IMR-90 (cell line): Measurements from ENCODE around the gene PLS1. TPM values are rescaled to one million over a fixed set of nuclear protein-coding genes. Genes with fewer than 3 reads are reported as not detected.

Source experiments
- ATAC-seq: fragments of 200-7000 bp; cut with Tn5 transposase; 2 replicates; pipeline ENCODE4 v1.9.1; 2020; ENCODE audit warnings: low read depth, mild to moderate bottlenecking, moderate library complexity
- BruUV-seq: library from RNA; stranded (reverse); fragments of 400-500 nt; replicated peaks from 2 replicates; lab custom pipeline; 2021; lab: Mats Ljungman, UMichigan
- CTCF ChIA-PET: fragments of 300-600 bp; formaldehyde crosslinking; extraction: SDS; loops from one replicate; lab custom pipeline; 2021; ENCODE audit warnings: antibody characterized with exemption; lab: Yijun Ruan, JAX
- POLR2A ChIA-PET: fragments of 300-600 bp; sonication (Branson Sonifier 250); formaldehyde crosslinking; loops from one replicate; lab custom pipeline; 2022; ENCODE audit warnings: antibody characterized with exemption; ENCODE audit not compliant: unreplicated experiment; lab: Charles Lee
- DNase-seq: peaks from one replicate; pipeline ENCODE4 v3.0.0; 2013
- H2AFZ ChIP-seq: replicated peaks from 2 replicates; pipeline ENCODE3; 2013; ENCODE audit warnings: low read length, mild to moderate bottlenecking; ENCODE audit not compliant: poor library complexity
- H2AK5ac ChIP-seq: 2 replicates; pipeline ENCODE4 v1.6.1; 2013; ENCODE audit warnings: low read depth, low read length, inconsistent platforms
- H2AK9ac ChIP-seq: replicated peaks from 2 replicates; pipeline ENCODE3; 2013; ENCODE audit warnings: mild to moderate bottlenecking, low read depth, low read length, moderate library complexity; ENCODE audit not compliant: poor library complexity
- H2BK120ac ChIP-seq: 2 replicates; pipeline ENCODE4 v1.6.1; 2013; ENCODE audit warnings: low read depth, low read length, inconsistent platforms
- H2BK15ac ChIP-seq: 3 replicates; pipeline ENCODE4 v1.6.1; 2013; ENCODE audit warnings: low read depth, low read length, inconsistent platforms
- H2BK20ac ChIP-seq: 2 replicates; pipeline ENCODE4 v1.6.1; 2013; ENCODE audit warnings: low read depth, mild to moderate bottlenecking, inconsistent platforms, low read length, moderate library complexity
- H2BK5ac ChIP-seq: 2 replicates; pipeline ENCODE4 v1.6.1; 2013; ENCODE audit warnings: mild to moderate bottlenecking, low read depth, low read length, inconsistent platforms; ENCODE audit not compliant: poor library complexity, severe bottlenecking
- H3K14ac ChIP-seq: replicated peaks from 2 replicates; pipeline ENCODE4 v1.6.1; 2013; ENCODE audit warnings: low read depth, low read length, inconsistent platforms
- H3K18ac ChIP-seq: 2 replicates; pipeline ENCODE4 v1.6.1; 2013; ENCODE audit warnings: low read depth, low read length, control low read depth
- H3K23ac ChIP-seq: 2 replicates; pipeline ENCODE4 v1.6.1; 2013; ENCODE audit warnings: low read depth, low read length, inconsistent platforms
- H3K27ac ChIP-seq: 2 replicates; pipeline ENCODE4 v1.5.1; 2013; ENCODE audit warnings: mild to moderate bottlenecking, control low read depth, low read length; ENCODE audit not compliant: insufficient read depth
- H3K27me3 ChIP-seq: 2 replicates; pipeline ENCODE4 v1.6.1; 2013; ENCODE audit warnings: low read length; ENCODE audit not compliant: control insufficient read depth, insufficient read depth
- H3K36me3 ChIP-seq: 2 replicates; pipeline ENCODE4 v1.6.1; 2013; ENCODE audit warnings: low read length, mixed read lengths; ENCODE audit not compliant: control insufficient read depth, insufficient read depth
- H3K4ac ChIP-seq: 2 replicates; pipeline ENCODE4 v1.6.1; 2013; ENCODE audit warnings: low read depth, low read length, inconsistent platforms
- H3K4me1 ChIP-seq: 2 replicates; pipeline ENCODE4 v1.6.1; 2013; ENCODE audit warnings: low read length, mixed read lengths; ENCODE audit not compliant: control insufficient read depth, insufficient read depth
- H3K4me2 ChIP-seq: 2 replicates; pipeline ENCODE4 v1.6.1; 2013; ENCODE audit warnings: low read depth, mild to moderate bottlenecking, control low read depth, low read length, moderate library complexity
- H3K4me3 ChIP-seq: 2 replicates; pipeline ENCODE4 v1.5.1; 2013; ENCODE audit warnings: low read depth, mild to moderate bottlenecking, control low read depth, low read length, moderate library complexity; ENCODE audit not compliant: insufficient read depth
- H3K56ac ChIP-seq: 2 replicates; pipeline ENCODE4 v1.6.1; 2013; ENCODE audit warnings: low read length, inconsistent platforms; ENCODE audit not compliant: insufficient read depth; ENCODE audit errors: extremely low read depth
- H3K79me1 ChIP-seq, 2 experiments: 2 replicates each; pipeline ENCODE4 v1.6.1; 2013; ENCODE audit warnings: low read length in 2 of 2, inconsistent platforms in 1 of 2, low read depth in 1 of 2
- H3K9ac ChIP-seq: 2 replicates; pipeline ENCODE4 v1.6.1; 2013; ENCODE audit warnings: low read depth, low read length, control low read depth
- H3K9me1 ChIP-seq: 2 replicates; pipeline ENCODE4 v1.6.1; 2013; ENCODE audit warnings: low read length, inconsistent platforms; ENCODE audit not compliant: insufficient read depth
- H3K9me3 ChIP-seq: 2 replicates; pipeline ENCODE4 v1.6.1; 2013; ENCODE audit warnings: low read length; ENCODE audit not compliant: control insufficient read depth, insufficient read depth
- H4K20me1 ChIP-seq: 2 replicates; pipeline ENCODE4 v1.6.1; 2013; ENCODE audit warnings: low read length, inconsistent platforms; ENCODE audit not compliant: insufficient read depth
- H4K5ac ChIP-seq: 2 replicates; pipeline ENCODE4 v1.6.1; 2013; ENCODE audit warnings: mild to moderate bottlenecking, low read depth, low read length, control low read depth
- H4K8ac ChIP-seq, 2 experiments: 2 replicates each; pipeline ENCODE4 v1.6.1; 2013; ENCODE audit warnings: low read depth in 2 of 2, low read length in 2 of 2, control low read depth in 1 of 2, inconsistent platforms in 1 of 2
- H4K91ac ChIP-seq: 2 replicates; pipeline ENCODE4 v1.6.1; 2013; ENCODE audit warnings: low read depth, low read length, inconsistent platforms; ENCODE audit not compliant: insufficient read depth
- BHLHE40 ChIP-seq: fragments of 150-350 bp; IDR thresholded peaks from 2 replicates; pipeline ENCODE4 v1.6.1; 2016; ENCODE audit warnings: mild to moderate bottlenecking, low read depth, low read length
- CEBPB ChIP-seq: IDR thresholded peaks from 2 replicates; pipeline ENCODE4 v1.6.1; 2012; ENCODE audit warnings: low read depth, low read length, improper control_type of control experiment
- CHD1 ChIP-seq: IDR thresholded peaks from 2 replicates; pipeline ENCODE4 v1.6.1; 2012; ENCODE audit warnings: low read depth, low read length, improper control_type of control experiment
- CTCF ChIP-seq: conservative IDR thresholded peaks from 2 replicates; pipeline ENCODE4 v1.5.1; 2012; ENCODE audit warnings: mild to moderate bottlenecking, low read depth, low read length, improper control_type of control experiment
- FOS ChIP-seq: fragments of 150-350 bp; IDR thresholded peaks from 2 replicates; pipeline ENCODE4 v1.6.1; 2016; ENCODE audit warnings: low read depth, low read length
- MAZ ChIP-seq: IDR thresholded peaks from 2 replicates; pipeline ENCODE4 v1.6.1; 2012; ENCODE audit warnings: low read depth, mild to moderate bottlenecking, low read length, improper control_type of control experiment, moderate library complexity, borderline replicate concordance
- NFE2L2 ChIP-seq: fragments of 150-350 bp; IDR thresholded peaks from 2 replicates; pipeline ENCODE4 v1.6.1; 2016; ENCODE audit warnings: low read depth, mild to moderate bottlenecking, low read length
- POLR2A ChIP-seq: IDR thresholded peaks from 2 replicates; pipeline ENCODE4 v1.6.1; 2012; ENCODE audit warnings: mild to moderate bottlenecking, low read depth, low read length
- RAD21 ChIP-seq: IDR thresholded peaks from 2 replicates; pipeline ENCODE4 v1.6.1; 2012; ENCODE audit warnings: low read length, improper control_type of control experiment
- RFX5 ChIP-seq: IDR thresholded peaks from 2 replicates; pipeline ENCODE4 v1.8.0; 2012; ENCODE audit warnings: low read depth, mild to moderate bottlenecking, low read length, moderate library complexity
- WGBS, 2 experiments: methylation state at CpG; one replicate each; pipeline versions ENCODE4 v1.1.5 to v1.1.7; 2013; ENCODE audit warnings: missing lambda C conversion rate in 2 of 2; ENCODE audit not compliant: insufficient read length in 1 of 2; ENCODE audit errors: extremely low coverage in 2 of 2; 5-methylcytosine and 5-hydroxymethylcytosine counted together
- dilution Hi-C: fragments of 300-500 bp; cut with HindIII; formaldehyde crosslinking; loops from one replicate; pipeline ENCODE4 v1.14.3; 2018; ENCODE audit warnings: low sequenced_read_pairs; ENCODE audit not compliant: unreplicated experiment
- in situ Hi-C: fragments of 300-500 bp; cut with MboI; formaldehyde crosslinking; loops from 3 replicates; pipeline ENCODE4 v1.14.3; 2019; ENCODE audit warnings: low sequenced_read_pairs, inconsistent platforms, mixed read lengths
- intact Hi-C: fragments of 100-400 bp; cut with micrococcal nuclease; formaldehyde crosslinking; loops from 2 replicates; pipeline ENCODE4 v1.10.0; 2022
- microRNA-seq, 2 experiments: library from miRNA; stranded (forward) in 1 of 2; unstranded in 1 of 2; fragments of 10-50 nt in 1 of 2; fragments of <30 nt in 1 of 2; gene quantifications in 1 of 2; microRNA quantifications in 1 of 2; one replicate each; pipeline versions ENCODE3 to v1.1.0; 2013 to 2020; ENCODE audit not compliant: insufficient read depth in 1 of 2, insufficient read length in 1 of 2, unreplicated experiment in 1 of 2
- polyA plus RNA-seq, 3 experiments: library from polyadenylated mRNA; depleted of rRNA; stranded (reverse); fragments of >200 nt; gene quantifications; 2 replicates each; pipeline ENCODE4 v1.2.3, GENCODE V29; 2012; ENCODE audit warnings: low replicate concordance in 1 of 3
- small RNA-seq, 5 experiments: library from RNA; depleted of rRNA; stranded (forward); fragments of <200 nt; gene quantifications; one replicate each; pipeline ENCODE3, GENCODE V24; 2012
- total RNA-seq: library from RNA; depleted of rRNA; stranded (reverse); fragments of >200 nt; gene quantifications from 2 replicates; pipeline ENCODE4 v1.2.3, GENCODE V29; 2012; rRNA removed

Gene PLS1
- total and polyA plus RNA-seq, 2 of the 4 experiments (the other 2 are of a cell fraction), result 0.29 to 0.90 TPM

- BruUV-seq, result no TSS peak
- no peak for DNase-seq
These were observed 158.3 kb downstream of the PLS1 start for GRCh38 chr3:142754494-142754893.

More at GRCh38 chr3:142754494-142754893, 158.3 kb downstream of the PLS1 start:
- no peak overlapping the region for H2AK9ac ChIP-seq
- H3K4me1 ChIP-seq, result no peaks in the 10 kb centered on the region
- no peak overlapping the region for H3K18ac ChIP-seq
- H2BK120ac ChIP-seq, result no peak overlapping the region
- ChIA-PET CTCF (interaction anchor here (0.7 kb wide), 1 partner anchor 13 kb away, joined by 3 read pairs; no protein-coding TSS in a partner anchor), POLR2A (no interaction called here)
- H3K9me1 ChIP-seq, result no peaks in the 10 kb centered on the region; the same call in 1 of the 2 replicates
- dilution Hi-C loops, result no loop called here
- no peak overlapping the region for H3K4ac ChIP-seq
- no peak overlapping the region for H2BK15ac ChIP-seq
- H2BK20ac ChIP-seq, result no peak overlapping the region
- no peak overlapping the region for H2AFZ ChIP-seq
- no peak overlapping the region for H2BK5ac ChIP-seq
- no CpG with 5 or more reads among the region's 1 CpG for WGBS, 2 experiments
- no peak overlapping the region for H3K14ac ChIP-seq
- no peaks in the 10 kb centered on the region for H3K79me1 ChIP-seq
- no peak overlapping the region for H2AK5ac ChIP-seq
- H3K4me3 ChIP-seq, result no peak overlapping the region
- H3K9me3 ChIP-seq, result no peaks in the 10 kb centered on the region
- H4K5ac ChIP-seq, result no peak overlapping the region
- H3K56ac ChIP-seq, result no peak overlapping the region
- H4K91ac ChIP-seq, result no peak overlapping the region
- no peak overlapping the region for H3K23ac ChIP-seq
- no peak overlapping the region for H3K27ac ChIP-seq
- H3K4me2 ChIP-seq, result no peak overlapping the region
- H4K8ac ChIP-seq, result no peak overlapping the region
- ATAC-seq, result no peak
- in situ Hi-C loops, result no loop called here
- H3K9ac ChIP-seq, result no peak overlapping the region
- no peaks in the 10 kb centered on the region for H3K27me3 ChIP-seq
- H4K20me1 ChIP-seq, result no peaks in the 10 kb centered on the region
- intact Hi-C loops, result no loop called here
- no peak for TF ChIP-seq NFE2L2
- no peak for TF ChIP-seq CEBPB
- no peak for TF ChIP-seq FOS
- no peak for TF ChIP-seq RAD21
- no peak for TF ChIP-seq BHLHE40
- TF ChIP-seq RFX5, result no peak
- TF ChIP-seq CTCF, result no peak
- TF ChIP-seq CHD1, result no peak
- no peak for TF ChIP-seq POLR2A
- no peak for TF ChIP-seq MAZ
- H3K36me3 ChIP-seq, result no peaks in the 10 kb centered on the region

Small RNAs within 50 kb of the gene (microRNA-seq; reads per million reads assigned to microRNA genes)
- gene RNA5SP143 (ENCODE audit: insufficient read depth, insufficient read length), result not detected

Small RNAs within 50 kb of the gene (small RNA-seq; reads per million reads assigned to genes)
- 0.07 to 3.7 (median 1.3) reads per million in 5 experiments for gene RNA5SP143

Other genes starting within 250 kb of the PLS1 start
- gene XRN1, start 148.4 kb upstream of the PLS1 start, total RNA-seq, result 21.5 and 38.9 TPM in 2 replicates
- gene XRN1, start 148.4 kb upstream of the PLS1 start, polyA plus RNA-seq (2012; rRNA removed), result 6.0 and 6.8 TPM in 2 replicates
- 28.0 and 36.7 TPM in 2 replicates for gene ATR, start 17.7 kb upstream of the PLS1 start, total RNA-seq
- gene ATR, start 17.7 kb upstream of the PLS1 start, polyA plus RNA-seq (2012; rRNA removed), result 6.5 and 9.5 TPM in 2 replicates
- 5.9 and 15.6 TPM in 2 replicates for gene TRPC1, start 127.6 kb downstream of the PLS1 start, total RNA-seq
- 5.7 and 7.2 TPM in 2 replicates for gene TRPC1, start 127.6 kb downstream of the PLS1 start, polyA plus RNA-seq (2012; rRNA removed)